ENCODE measurements around the gene AAMP. TPM values are rescaled to one million over a fixed set of nuclear protein-coding genes. Genes with fewer than 3 reads are reported as not detected.

AAMP gene
- total RNA-seq, 5 donors from 2014 or later (not counting 1 experiment from before 2014, with no cell fraction given), result 46.2 to 71.3 (median 67.4) TPM

- Histone ChIP-seq H3K36me3 (ENCODE audit: control insufficient read depth in 2 of 2, extremely low read depth in 1 of 2, insufficient read depth in 1 of 2, low read length in 1 of 2) (peaks cover 47 to 88% of the 10 kb centered on the region in 2 donors), H3K4me1 (ENCODE audit: control insufficient read depth in 1 of 2, extremely low read depth in 1 of 2, insufficient read depth in 2 of 2, low read length in 2 of 2) (peaks cover 2 to 9% of the 10 kb centered on the region in 2 experiments), H3K9me3 (no peaks in the 10 kb centered on the region), H3K27ac (ENCODE audit: low read length) (no peak overlapping the region), H3K27me3 (replicated peaks in 1 of 2; ENCODE audit: control insufficient read depth in 2 of 2, extremely low read depth in 1 of 2, insufficient read depth in 2 of 2, low read length in 1 of 2) (no peaks in the 10 kb centered on the region), H3K4me3 (ENCODE audit: control insufficient read depth in 1 of 2, extremely low read depth in 1 of 2, low read length in 1 of 2) (no peak overlapping the region)
- ATAC-seq (replicated peaks in 1 of 4), result no peak
- H3K4me1 Mint-ChIP-seq, result peaks cover 12 to 16% (median 15%) of the 10 kb centered on the region in 3 donors
- peak overlapping the region in 1 of 2 donors; percentile 27 for H3K27ac Mint-ChIP-seq
- peaks cover 55% of the 10 kb centered on the region for H3K36me3 Mint-ChIP-seq
- CTCF ChIA-PET, result interaction anchor here (0.5 to 1.0 kb wide), 4 partner anchors 9 to 1561 kb away, joined by 3 to 6 read pairs (median 4); partner anchors contain the start of genes AAMP (in 1 of the 2) and PNKD (in 1 of the 2)
- H3K27me3 Mint-ChIP-seq, result no peaks in the 10 kb centered on the region
- H3K4me3 Mint-ChIP-seq, result no peak overlapping the region
- POLR2A ChIA-PET, result interaction anchor here (0.5 to 1.2 kb wide), 4 partner anchors 10 to 80 kb away, joined by 3 to 14 read pairs (median 6); no protein-coding TSS in a partner anchor
- no peak for DNase-seq
- 72% methylated on average over 7 of the region's 7 CpGs for WGBS (ENCODE audit: insufficient coverage)
- no peaks in the 10 kb centered on the region for H3K9me3 Mint-ChIP-seq
Measured at GRCh38 chr2:218252509-218253231, 17.3 kb downstream of the AAMP start.

- WGBS (ENCODE audit: insufficient coverage), result 96% methylated on average over 13 of the region's 13 CpGs
- no peaks in the 10 kb centered on the region for H3K9me3 ChIP-seq
- ATAC-seq (replicated peaks in 1 of 4) (no peak), DNase-seq (no peak)
- CTCF ChIA-PET, result no interaction called here
- peaks cover 6 to 12% (median 8%) of the 10 kb centered on the region in 3 donors for H3K4me1 Mint-ChIP-seq
- H3K27ac ChIP-seq (ENCODE audit: low read length), result no peak overlapping the region
- POLR2A ChIA-PET, result interaction anchor here in 1 of 2 donors (0.5 kb wide), 1 partner anchor 24 kb away, joined by 6 read pairs; no protein-coding TSS in a partner anchor
- H3K36me3 ChIP-seq (ENCODE audit: control insufficient read depth in 2 of 2, extremely low read depth in 1 of 2, insufficient read depth in 1 of 2, low read length in 1 of 2), result peaks cover 59 to 99% of the 10 kb centered on the region in 2 donors
- H3K4me1 ChIP-seq (ENCODE audit: control insufficient read depth in 1 of 2, extremely low read depth in 1 of 2, insufficient read depth in 2 of 2, low read length in 2 of 2), result no peaks in the 10 kb centered on the region
- H3K9me3 Mint-ChIP-seq, result no peaks in the 10 kb centered on the region
- no peak overlapping the region for H3K4me3 Mint-ChIP-seq
- H3K27ac Mint-ChIP-seq, result peak overlapping the region; percentile 55 to 77
- H3K4me3 ChIP-seq (ENCODE audit: control insufficient read depth in 1 of 2, extremely low read depth in 1 of 2, low read length in 1 of 2), result no peak overlapping the region
- H3K27me3 ChIP-seq (replicated peaks in 1 of 2; ENCODE audit: control insufficient read depth in 2 of 2, extremely low read depth in 1 of 2, insufficient read depth in 2 of 2, low read length in 1 of 2), result no peaks in the 10 kb centered on the region
- no peaks in the 10 kb centered on the region for H3K27me3 Mint-ChIP-seq
- H3K36me3 Mint-ChIP-seq, result peaks cover 59% of the 10 kb centered on the region
Measured at GRCh38 chr2:218249691-218250090, 20.2 kb downstream of the AAMP start.

GRCh38 chr2:218245214-218245613, 24.7 kb downstream of the AAMP start:
- Histone ChIP-seq H3K4me1 (ENCODE audit: control insufficient read depth in 1 of 2, extremely low read depth in 1 of 2, insufficient read depth in 2 of 2, low read length in 2 of 2) (peaks cover 5 to 6% of the 10 kb centered on the region in 2 experiments), H3K36me3 (ENCODE audit: control insufficient read depth in 2 of 2, extremely low read depth in 1 of 2, insufficient read depth in 1 of 2, low read length in 1 of 2) (peaks cover 42 to 96% of the 10 kb centered on the region in 2 donors), H3K9me3 (no peaks in the 10 kb centered on the region), H3K27me3 (replicated peaks in 1 of 2; ENCODE audit: control insufficient read depth in 2 of 2, extremely low read depth in 1 of 2, insufficient read depth in 2 of 2, low read length in 1 of 2) (no peaks in the 10 kb centered on the region), H3K4me3 (ENCODE audit: control insufficient read depth in 1 of 2, extremely low read depth in 1 of 2, low read length in 1 of 2) (no peak overlapping the region), H3K27ac (ENCODE audit: low read length) (peak overlapping the region; percentile 36)
- ChIA-PET CTCF (interaction anchor here in 1 of 2 donors (0.9 kb wide), 1 partner anchor 12 kb away, joined by 3 read pairs; no protein-coding TSS in a partner anchor), POLR2A (interaction anchor here (0.6 to 1.7 kb wide), 5 partner anchors 14 to 338 kb away, joined by 3 to 5 read pairs (median 3); no protein-coding TSS in a partner anchor)
- H3K27ac Mint-ChIP-seq, result peak overlapping the region; percentile 27 to 81
- DNase-seq (peak in 1 of 35 experiments; percentile 8), ATAC-seq (replicated peaks in 1 of 4) (no peak)
- H3K27me3 Mint-ChIP-seq, result no peaks in the 10 kb centered on the region
- no peaks in the 10 kb centered on the region for H3K9me3 Mint-ChIP-seq
- H3K36me3 Mint-ChIP-seq, result peaks cover 60% of the 10 kb centered on the region
- 40% methylated on average over 3 of the region's 5 CpGs for WGBS (ENCODE audit: insufficient coverage)
- H3K4me3 Mint-ChIP-seq, result no peak overlapping the region
- peaks cover 23 to 41% (median 34%) of the 10 kb centered on the region in 3 donors for H3K4me1 Mint-ChIP-seq

GRCh38 chr2:218244665-218245064, 25.3 kb downstream of the AAMP start:
- POLR2A ChIA-PET, result interaction anchor here (0.6 to 1.7 kb wide), 5 partner anchors 14 to 338 kb away, joined by 3 to 5 read pairs (median 3); no protein-coding TSS in a partner anchor
- Mint-ChIP-seq H3K4me1 (peaks cover 18 to 36% (median 31%) of the 10 kb centered on the region in 3 donors), H3K27me3 (no peaks in the 10 kb centered on the region), H3K4me3 (no peak overlapping the region), H3K9me3 (no peaks in the 10 kb centered on the region), H3K36me3 (peaks cover 56% of the 10 kb centered on the region), H3K27ac (peak overlapping the region; percentile 30 to 81)
- H3K4me3 ChIP-seq (ENCODE audit: control insufficient read depth in 1 of 2, extremely low read depth in 1 of 2, low read length in 1 of 2), result no peak overlapping the region
- CTCF ChIA-PET, result interaction anchor here in 1 of 2 donors (0.6 to 0.9 kb wide), 2 partner anchors 12 to 450 kb away, joined by 3 to 4 read pairs; no protein-coding TSS in a partner anchor
- H3K27me3 ChIP-seq (replicated peaks in 1 of 2; ENCODE audit: control insufficient read depth in 2 of 2, extremely low read depth in 1 of 2, insufficient read depth in 2 of 2, low read length in 1 of 2), result no peaks in the 10 kb centered on the region
- DNase-seq, result peak in 1 of 35 experiments; percentile 9
- WGBS (ENCODE audit: insufficient coverage), result 100% methylated on average over 1 of the region's 2 CpGs
- peaks cover 41 to 95% of the 10 kb centered on the region in 2 donors for H3K36me3 ChIP-seq (ENCODE audit: control insufficient read depth in 2 of 2, extremely low read depth in 1 of 2, insufficient read depth in 1 of 2, low read length in 1 of 2)
- H3K9me3 ChIP-seq, result no peaks in the 10 kb centered on the region
- H3K27ac ChIP-seq (ENCODE audit: low read length), result no peak overlapping the region
- H3K4me1 ChIP-seq (ENCODE audit: control insufficient read depth in 1 of 2, extremely low read depth in 1 of 2, insufficient read depth in 2 of 2, low read length in 2 of 2), result peaks cover 5 to 6% of the 10 kb centered on the region in 2 experiments
- ATAC-seq (replicated peaks in 1 of 4), result no peak

- Histone ChIP-seq H3K9me3 (no peaks in the 10 kb centered on the region), H3K36me3 (ENCODE audit: control insufficient read depth in 2 of 2, extremely low read depth in 1 of 2, insufficient read depth in 1 of 2, low read length in 1 of 2) (peaks cover 40 to 94% of the 10 kb centered on the region in 2 donors), H3K27me3 (replicated peaks in 1 of 2; ENCODE audit: control insufficient read depth in 2 of 2, extremely low read depth in 1 of 2, insufficient read depth in 2 of 2, low read length in 1 of 2) (no peaks in the 10 kb centered on the region), H3K4me1 (ENCODE audit: control insufficient read depth in 1 of 2, extremely low read depth in 1 of 2, insufficient read depth in 2 of 2, low read length in 2 of 2) (peaks cover 5 to 6% of the 10 kb centered on the region in 2 experiments), H3K4me3 (ENCODE audit: control insufficient read depth in 1 of 2, extremely low read depth in 1 of 2, low read length in 1 of 2) (no peak overlapping the region), H3K27ac (ENCODE audit: low read length) (no peak overlapping the region)
- Mint-ChIP-seq H3K4me3 (no peak overlapping the region), H3K36me3 (peaks cover 54% of the 10 kb centered on the region), H3K27me3 (no peaks in the 10 kb centered on the region), H3K27ac (peak overlapping the region in 1 of 2 donors; percentile 81), H3K9me3 (no peaks in the 10 kb centered on the region), H3K4me1 (peaks cover 18 to 35% (median 31%) of the 10 kb centered on the region in 3 donors)
- ATAC-seq (replicated peaks in 1 of 4) (no peak), DNase-seq (no peak)
- ChIA-PET POLR2A (interaction anchor here in 1 of 2 donors (0.6 to 1.7 kb wide), 5 partner anchors 10 to 23 kb away, joined by 3 to 5 read pairs (median 3); no protein-coding TSS in a partner anchor), CTCF (interaction anchor here (0.6 to 1.9 kb wide), 4 partner anchors 8 to 451 kb away, joined by 3 to 6 read pairs (median 4); no protein-coding TSS in a partner anchor)
- WGBS (ENCODE audit: insufficient coverage), result no CpG with 5 or more reads among the region's 1 CpG
Measured at GRCh38 chr2:218244204-218244603, 25.7 kb downstream of the AAMP start.

GRCh38 chr2:218238887-218239286, 31.1 kb downstream of the AAMP start:
- CTCF ChIA-PET, result no interaction called here
- Histone ChIP-seq H3K4me1 (ENCODE audit: control insufficient read depth in 1 of 2, extremely low read depth in 1 of 2, insufficient read depth in 2 of 2, low read length in 2 of 2) (peaks cover 5 to 6% of the 10 kb centered on the region in 2 experiments), H3K36me3 (ENCODE audit: control insufficient read depth in 2 of 2, extremely low read depth in 1 of 2, insufficient read depth in 1 of 2, low read length in 1 of 2) (peaks cover 22 to 94% of the 10 kb centered on the region in 2 donors), H3K27ac (ENCODE audit: low read length) (no peak overlapping the region), H3K9me3 (no peaks in the 10 kb centered on the region), H3K27me3 (replicated peaks in 1 of 2; ENCODE audit: control insufficient read depth in 2 of 2, extremely low read depth in 1 of 2, insufficient read depth in 2 of 2, low read length in 1 of 2) (no peaks in the 10 kb centered on the region), H3K4me3 (ENCODE audit: control insufficient read depth in 1 of 2, extremely low read depth in 1 of 2, low read length in 1 of 2) (no peak overlapping the region)
- no CpG with 5 or more reads among the region's 1 CpG for WGBS (ENCODE audit: insufficient coverage)
- DNase-seq (no peak), ATAC-seq (replicated peaks in 1 of 4) (no peak)
- no peak overlapping the region for H3K4me3 Mint-ChIP-seq
- peak overlapping the region in 1 of 2 donors; percentile 39 for H3K27ac Mint-ChIP-seq
- peaks cover 60% of the 10 kb centered on the region for H3K36me3 Mint-ChIP-seq
- no peaks in the 10 kb centered on the region for H3K27me3 Mint-ChIP-seq
- no peaks in the 10 kb centered on the region for H3K9me3 Mint-ChIP-seq
- POLR2A ChIA-PET, result interaction anchor here in 1 of 2 donors (0.7 kb wide), 2 partner anchors 10 to 12 kb away, joined by 4 to 5 read pairs; no protein-coding TSS in a partner anchor
- peaks cover 21 to 40% (median 26%) of the 10 kb centered on the region in 3 donors for H3K4me1 Mint-ChIP-seq

All from T-cell (primary cell).